ELR (cell line): ENCODE data around the gene UBN1.

ENCODE experiments used
- DNase-seq: peaks from one replicate; pipeline ENCODE4 v3.0.0-alpha.2; 2015; ENCODE audit warnings: low read depth

Gene UBN1

GRCh38 chr16:4862639-4863038, 15.4 kb downstream of the UBN1 start:
- DNase-seq = no peak

- no peak for DNase-seq
These were observed 17.4 kb downstream of the UBN1 start for GRCh38 chr16:4864728-4865127.

- DNase-seq = no peak
These were observed 18.1 kb downstream of the UBN1 start for GRCh38 chr16:4865231-4865860.

- no peak for DNase-seq
These were observed 19.3 kb downstream of the UBN1 start for GRCh38 chr16:4866586-4866985.

- no peak for DNase-seq
These were observed 20.7 kb downstream of the UBN1 start for GRCh38 chr16:4868026-4868425.

- DNase-seq = no peak
These were observed 21.3 kb downstream of the UBN1 start for GRCh38 chr16:4868535-4868934.

- DNase-seq = no peak
These were observed 22.0 kb downstream of the UBN1 start for GRCh38 chr16:4869147-4869805.

- no peak for DNase-seq
These were observed 22.9 kb downstream of the UBN1 start for GRCh38 chr16:4870138-4870671.

- no peak for DNase-seq
These were observed 23.8 kb downstream of the UBN1 start for GRCh38 chr16:4871071-4871470.

- DNase-seq = no peak
These were observed 25.8 kb downstream of the UBN1 start for GRCh38 chr16:4873091-4873490.

- no peak for DNase-seq
These were observed 27.4 kb downstream of the UBN1 start for GRCh38 chr16:4874666-4875065.

- DNase-seq = no peak
These were observed 29.5 kb downstream of the UBN1 start for GRCh38 chr16:4876646-4877379.

- DNase-seq = no peak
These were observed 30.1 kb downstream of the UBN1 start for GRCh38 chr16:4877380-4877685.

GRCh38 chr16:4879049-4879448, 31.8 kb downstream of the UBN1 start:
- peak; percentile 28 for DNase-seq

GRCh38 chr16:4880006-4880580, 32.8 kb downstream of the UBN1 start:
- DNase-seq = no peak

- no peak for DNase-seq
These were observed 34.8 kb downstream of the UBN1 start for GRCh38 chr16:4882000-4882632.

GRCh38 chr16:4882633-4883285, 35.5 kb downstream of the UBN1 start:
- DNase-seq = peak; percentile 66

GRCh38 chr16:4883501-4883900, 36.2 kb downstream of the UBN1 start:
- DNase-seq = no peak

- no peak for DNase-seq
These were observed 36.9 kb downstream of the UBN1 start for GRCh38 chr16:4884209-4884608.

- no peak for DNase-seq
These were observed 37.9 kb downstream of the UBN1 start for GRCh38 chr16:4884972-4885874.

GRCh38 chr16:4886151-4886550, 38.9 kb downstream of the UBN1 start:
- DNase-seq = no peak
